Ammon's horn (tissue), 1 donor: ENCODE measurements around the gene SLX9.

Experiments used
- DNase-seq: peaks from one replicate; pipeline ENCODE4 v3.0.0-alpha.2; 2016; ENCODE audit warnings: low spot score

SLX9 gene

GRCh38 chr21:44947930-44948331 lies 8.1 kb downstream of the SLX9 start:
- DNase-seq = no peak

- DNase-seq = no peak
Observed at GRCh38 chr21:44948426-44949120, 8.7 kb downstream of the SLX9 start.

- no peak for DNase-seq
Observed at GRCh38 chr21:44949161-44949778, 9.4 kb downstream of the SLX9 start.

DNA sequence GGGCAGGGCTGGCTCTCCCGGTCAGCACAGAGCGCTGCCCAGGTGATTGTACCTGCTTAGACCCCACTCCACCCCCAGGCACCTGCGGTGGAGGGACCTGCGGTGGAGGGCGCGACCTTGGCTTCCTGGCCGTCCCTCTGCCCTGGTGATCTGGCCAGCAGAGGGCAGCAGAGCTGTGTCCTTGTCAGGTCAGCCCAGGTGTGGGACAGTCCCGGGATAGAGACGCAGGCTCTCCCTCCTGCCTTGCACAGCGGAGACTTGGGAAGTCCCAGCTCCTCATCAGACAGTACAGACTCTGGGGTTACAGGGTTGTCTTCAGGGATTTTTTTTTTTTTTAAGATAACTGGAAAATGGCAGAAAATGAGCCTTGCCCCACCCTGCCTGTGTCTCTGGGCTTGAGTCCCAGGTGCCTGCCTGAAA lies 10.0 kb downstream of the SLX9 start:
- peak; percentile 77 for DNase-seq

DNA sequence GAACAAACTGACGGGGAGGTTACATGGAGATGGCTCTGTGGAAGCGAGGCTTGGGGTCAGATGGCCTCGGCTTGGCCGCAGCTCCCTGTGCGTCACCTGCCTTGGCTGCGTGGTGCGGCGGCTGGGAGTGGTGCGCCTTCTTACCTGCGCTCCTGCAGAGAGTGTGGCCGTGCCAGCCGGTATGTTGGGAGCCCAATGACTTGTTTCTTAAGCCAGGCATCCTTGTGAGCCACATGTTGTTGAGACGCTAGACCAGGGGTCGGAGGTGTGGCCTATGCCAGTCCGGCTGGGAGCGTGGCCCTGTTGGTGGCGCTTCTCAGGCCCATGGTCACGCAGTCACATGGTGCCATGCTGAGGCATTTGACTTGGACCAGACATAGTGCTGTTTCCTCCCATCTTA lies 10.5 kb downstream of the SLX9 start:
- no peak for DNase-seq

GRCh38 chr21:44951186-44951915 lies 11.5 kb downstream of the SLX9 start:
- no peak for DNase-seq

- DNase-seq = no peak
Observed at GRCh38 chr21:44952116-44952928, 12.5 kb downstream of the SLX9 start.

DNA sequence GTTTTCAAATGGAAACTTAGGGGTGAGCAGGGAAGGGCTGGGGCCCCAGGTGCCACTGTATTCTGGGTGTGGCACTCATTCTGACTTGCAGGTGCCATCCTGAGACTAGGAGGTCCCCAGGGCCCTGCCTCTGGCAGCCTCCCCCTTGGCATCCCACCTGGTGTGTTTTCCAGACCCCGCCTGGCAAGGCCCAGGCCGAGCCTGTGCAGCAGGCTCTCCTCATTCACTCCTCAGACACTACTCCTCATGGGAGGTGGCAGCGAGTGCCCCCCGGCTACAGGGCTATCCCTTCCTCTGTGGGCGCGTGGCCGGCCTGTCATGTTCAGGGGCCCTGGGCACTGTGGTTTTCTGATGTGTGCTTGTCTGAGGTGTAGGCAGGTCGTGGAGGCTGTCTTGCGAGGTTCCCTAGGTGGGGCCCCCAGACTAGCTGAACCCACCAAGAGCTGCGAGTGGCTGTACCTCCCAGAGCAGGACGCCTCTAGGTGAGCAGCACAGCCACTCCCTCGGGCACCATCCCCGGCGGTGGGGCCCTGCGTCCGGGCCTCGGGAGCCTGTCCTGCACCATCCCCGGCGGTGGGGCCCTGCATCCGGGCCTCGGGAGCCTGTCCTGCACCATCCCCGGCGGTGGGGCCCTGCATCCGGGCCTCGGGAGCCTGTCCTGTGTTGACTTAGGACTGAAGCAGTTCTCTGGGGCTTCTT lies 13.2 kb downstream of the SLX9 start:
- no peak for DNase-seq

DNA sequence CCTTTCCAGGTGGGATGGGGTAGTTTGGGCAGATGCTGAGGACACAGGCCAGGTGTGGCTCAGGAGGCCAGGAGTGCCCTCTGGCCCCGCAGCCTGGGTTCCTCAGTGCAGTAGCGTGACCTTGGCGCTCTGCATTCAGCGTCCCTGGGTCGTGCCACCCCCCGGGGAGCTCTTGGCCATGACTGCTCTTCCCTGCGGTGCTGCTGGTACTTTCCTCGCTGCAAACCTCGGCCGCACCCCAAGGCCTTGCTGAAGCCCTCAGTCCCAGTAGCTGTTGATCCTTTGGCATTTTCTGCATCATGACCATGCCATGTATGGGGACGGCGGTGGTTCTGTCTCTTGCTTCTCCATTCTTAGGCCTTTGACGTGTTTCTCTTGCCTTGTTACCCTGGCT lies 13.8 kb downstream of the SLX9 start:
- DNase-seq = no peak

DNA sequence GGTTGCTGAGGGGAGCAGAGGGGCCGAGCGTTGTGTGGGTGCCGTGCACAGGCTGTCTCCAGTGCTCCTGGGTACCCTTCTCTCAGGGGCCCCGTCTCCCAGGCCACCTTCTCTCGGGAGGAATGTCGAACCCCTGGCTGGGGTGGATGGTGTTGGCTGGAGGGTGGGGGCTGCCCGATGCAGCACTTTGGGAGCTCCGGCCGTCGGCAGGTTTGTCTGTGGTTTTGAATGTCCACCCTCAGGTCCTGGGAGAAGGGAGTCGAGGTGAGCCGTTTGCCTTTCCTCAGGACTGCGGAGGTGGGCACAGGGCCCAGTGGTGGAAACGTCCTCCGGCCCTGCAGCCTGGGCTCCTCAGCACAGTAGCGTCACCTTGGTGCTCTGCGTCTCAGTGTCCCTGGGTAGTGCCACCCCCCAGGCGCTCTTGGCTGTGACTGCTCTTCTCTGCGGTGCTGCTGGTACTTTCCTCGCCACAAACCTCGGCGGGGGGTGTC lies 14.5 kb downstream of the SLX9 start:
- DNase-seq = no peak

GRCh38 chr21:44955141-44955797 lies 15.4 kb downstream of the SLX9 start:
- peak; percentile 53 for DNase-seq

DNA sequence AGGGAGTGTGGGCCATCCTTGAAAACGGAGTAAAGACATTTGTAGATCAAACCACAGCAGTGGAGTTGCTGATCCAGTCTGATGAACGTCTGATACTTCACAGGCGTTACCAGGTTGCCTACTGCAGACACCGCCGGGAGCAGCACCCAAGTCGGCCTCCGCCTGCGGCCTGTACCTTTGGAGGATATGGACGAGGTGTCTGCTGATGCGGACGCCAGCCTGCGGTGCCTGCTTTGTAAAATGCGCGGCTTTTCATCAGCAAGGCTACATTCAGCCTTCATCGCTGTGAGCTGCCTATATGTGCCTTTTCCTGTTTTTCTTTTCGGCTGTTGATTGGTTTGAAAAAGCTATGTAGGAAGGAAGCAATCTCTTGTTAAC lies 16.0 kb downstream of the SLX9 start:
- DNase-seq = no peak

GRCh38 chr21:44956356-44957046 lies 16.7 kb downstream of the SLX9 start:
- no peak for DNase-seq

- no peak for DNase-seq
Observed at GRCh38 chr21:44957047-44957831, 17.4 kb downstream of the SLX9 start.

GRCh38 chr21:44957901-44958451 lies 18.1 kb downstream of the SLX9 start:
- no peak for DNase-seq

DNA sequence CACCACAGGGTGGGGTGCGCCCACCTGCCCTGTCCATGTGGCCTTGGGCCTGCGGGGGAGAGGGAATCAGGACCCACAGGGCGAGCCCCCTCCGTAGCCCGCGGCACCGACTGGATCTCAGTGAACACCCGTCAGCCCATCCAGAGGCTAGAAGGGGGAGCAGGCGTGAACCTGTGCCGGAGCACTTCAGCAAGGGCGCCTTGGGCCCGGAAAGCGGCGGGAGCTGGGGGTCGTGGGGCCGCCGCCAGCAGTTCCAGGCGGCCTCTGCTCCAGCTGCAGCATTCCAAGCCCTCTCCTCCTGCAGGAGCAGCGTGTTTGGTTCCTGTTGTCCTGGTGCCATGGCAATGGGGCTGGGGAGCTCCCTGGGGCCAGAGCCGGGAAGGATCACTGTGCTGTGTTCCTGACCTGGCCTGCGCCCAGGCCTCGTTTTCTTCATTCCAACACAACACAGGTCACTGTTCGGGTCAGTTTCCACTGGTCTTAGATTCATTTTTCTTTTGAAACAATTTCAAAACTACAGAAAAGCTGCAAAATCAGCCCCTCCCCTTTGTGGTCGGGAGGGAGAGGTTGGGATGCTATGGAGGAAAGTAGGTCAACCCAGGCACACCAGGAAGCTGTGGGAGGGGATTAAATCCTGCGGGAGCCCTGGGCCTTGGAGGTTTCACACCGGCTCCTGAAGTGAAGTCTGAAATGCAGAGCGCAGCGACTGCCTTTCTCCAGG lies 18.8 kb downstream of the SLX9 start:
- DNase-seq = no peak

DNA sequence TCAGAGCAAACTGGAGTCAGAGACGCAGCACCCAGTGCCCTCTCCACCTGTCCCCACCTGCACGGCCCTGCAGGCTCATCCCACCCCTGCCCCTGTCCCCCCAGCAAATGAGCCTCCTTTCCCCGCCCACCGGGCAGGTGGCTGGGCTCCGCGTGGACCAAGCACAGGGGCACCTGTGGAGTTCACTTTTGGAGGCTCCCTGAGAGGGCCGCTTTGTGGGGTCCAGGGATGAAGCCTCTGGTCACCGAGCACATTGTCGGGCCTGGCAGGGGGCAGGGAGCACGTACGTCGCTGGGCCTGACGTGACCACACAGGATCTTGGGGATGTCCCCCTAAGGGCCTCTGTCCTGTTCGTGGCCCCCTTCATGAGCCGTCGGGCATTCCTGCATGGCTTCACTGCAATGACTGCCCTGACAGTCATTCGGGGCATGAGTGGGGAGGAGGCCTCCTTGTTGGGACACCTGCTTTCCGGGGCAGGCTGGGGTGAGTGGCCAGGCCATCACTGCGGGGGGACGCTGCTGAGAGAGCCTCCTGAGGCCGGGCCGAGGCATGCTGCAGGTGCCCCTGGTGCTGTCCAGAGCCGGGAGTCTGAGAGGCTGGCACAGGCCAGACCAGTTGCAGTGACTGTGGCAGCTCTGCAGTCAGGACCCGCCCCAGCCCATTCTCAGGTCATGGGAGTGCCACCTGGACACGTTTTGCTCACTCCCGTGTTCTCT lies 19.7 kb downstream of the SLX9 start:
- DNase-seq = no peak
